ENCODE measurements around the gene WWOX.

GRCh38 chr16:78681743-78682142 lies 582.3 kb downstream of the WWOX start:
- no peak for TF ChIP-seq POLR2AphosphoS5 (IDR thresholded peaks at IDR 0.05)
- TF ChIP-seq CTCF (IDR thresholded peaks at IDR 0.05; ENCODE audit: poor library complexity, severe bottlenecking), result no peak
- TF ChIP-seq MXI1 (conservative IDR thresholded peaks at IDR 0.05; ENCODE audit: poor library complexity, severe bottlenecking), result no peak
- no peak for TF ChIP-seq REST (IDR thresholded peaks at IDR 0.05; ENCODE audit: borderline replicate concordance)
- TF ChIP-seq EP300 (conservative IDR thresholded peaks at IDR 0.05; ENCODE audit: poor library complexity, severe bottlenecking), result no peak
- no peak for TF ChIP-seq RAD21 (conservative IDR thresholded peaks at IDR 0.05)
- no peak for TF ChIP-seq TAF1 (IDR thresholded peaks at IDR 0.05; ENCODE audit: low read depth)
- TF ChIP-seq EZH2 (IDR thresholded peaks at IDR 0.05; ENCODE audit: borderline replicate concordance, insufficient read depth, low read length, poor library complexity, severe bottlenecking), result no peak

Data from neural cell (in vitro differentiated cells).